Ascending aorta (tissue), 2 donors: ENCODE results near the gene IRGQ. TPM values are rescaled to one million over a fixed set of nuclear protein-coding genes. Genes with fewer than 3 reads are reported as not detected.

Experiments
- DNase-seq, 2 donors: peaks; one replicate each; pipeline ENCODE4 v3.0.0-alpha.2; 2019; ENCODE audit warnings: low spot score in 2 of 2
- H3K27ac ChIP-seq, 2 donors: fragments of 200-600 bp; sonication (generic); one replicate each; pipeline ENCODE4 v1.5.1; 2016 to 2017; ENCODE audit warnings: mild to moderate bottlenecking in 1 of 2
- H3K27me3 ChIP-seq: fragments of 200-600 bp; sonication (generic); one replicate; pipeline ENCODE4 v1.5.1; 2017
- H3K36me3 ChIP-seq, 2 donors: fragments of 200-600 bp; sonication (generic); one replicate each; pipeline ENCODE4 v1.5.1; 2016
- H3K4me1 ChIP-seq, 2 donors: fragments of 200-600 bp; sonication (generic); one replicate each; pipeline ENCODE4 v1.5.1; 2016 to 2017; ENCODE audit warnings: mild to moderate bottlenecking in 1 of 2
- H3K4me3 ChIP-seq, 2 donors: fragments of 200-600 bp; sonication (generic); one replicate each; pipeline ENCODE4 v1.5.1; 2016 to 2017; ENCODE audit warnings: mild to moderate bottlenecking in 1 of 2
- H3K9me3 ChIP-seq, 2 donors: fragments of 200-600 bp; sonication (generic); one replicate each; pipeline ENCODE4 v1.5.1; 2016
- CTCF ChIP-seq, 3 experiments: fragments of 200-600 bp in 2 of 3; fragments of 450-650 bp in 1 of 3; sonication (generic) in 2 of 3; IDR thresholded peaks; one replicate each; pipeline ENCODE4 v1.5.1; 2016 to 2019; ENCODE audit warnings: antibody characterized with exemption in 3 of 3, mild to moderate bottlenecking in 1 of 3, moderate library complexity in 1 of 3
- intact Hi-C: fragments of 100-400 bp; cut with DNase I; formaldehyde crosslinking; loops from one replicate; pipeline ENCODE4 v1.15.1; 2023
- total RNA-seq: library from RNA; depleted of rRNA; stranded (reverse); fragments of >200 nt; gene quantifications from one replicate; pipeline ENCODE4 v1.1.0, GENCODE V29; 2016

Gene IRGQ
- total RNA-seq, 1 donor from 2014 or later, result 17.2 TPM

GRCh38 chr19:43586346-43586745 is 9.6 kb downstream of the IRGQ start:
- no peak for TF ChIP-seq CTCF (IDR thresholded peaks at IDR 0.05)
- H3K36me3 ChIP-seq, result peaks cover 6 to 14% of the 10 kb centered on the region in 2 donors
- no peak overlapping the region for H3K4me3 ChIP-seq
- peaks cover 2 to 3% of the 10 kb centered on the region in 2 donors for H3K4me1 ChIP-seq
- intact Hi-C loops, result no loop called here
- no peak for DNase-seq
- no peak overlapping the region for H3K27ac ChIP-seq
- H3K9me3 ChIP-seq, result no peaks in the 10 kb centered on the region
- no peaks in the 10 kb centered on the region for H3K27me3 ChIP-seq

- Histone ChIP-seq H3K27ac (no peak overlapping the region), H3K36me3 (peaks cover 0 to 2% of the 10 kb centered on the region in 2 donors), H3K4me1 (peaks cover 6% of the 10 kb centered on the region in 2 donors), H3K27me3 (no peaks in the 10 kb centered on the region), H3K9me3 (no peaks in the 10 kb centered on the region), H3K4me3 (no peak overlapping the region)
- no peak for TF ChIP-seq CTCF (IDR thresholded peaks at IDR 0.05)
- DNase-seq, result no peak
- intact Hi-C loops, result no loop called here
Measured at GRCh38 chr19:43584484-43584883, 11.4 kb downstream of the IRGQ start.

- H3K4me3 ChIP-seq, result no peak overlapping the region
- H3K27ac ChIP-seq, result no peak overlapping the region
- no peaks in the 10 kb centered on the region for H3K9me3 ChIP-seq
- no peaks in the 10 kb centered on the region for H3K36me3 ChIP-seq
- TF ChIP-seq CTCF (IDR thresholded peaks at IDR 0.05), result no peak
- peaks cover 6% of the 10 kb centered on the region in 2 donors for H3K4me1 ChIP-seq
- H3K27me3 ChIP-seq, result no peaks in the 10 kb centered on the region
- DNase-seq, result no peak
- intact Hi-C loops, result no loop called here
Measured at GRCh38 chr19:43582495-43582894, 13.4 kb downstream of the IRGQ start.

GRCh38 chr19:43581467-43581866 is 14.5 kb downstream of the IRGQ start:
- Histone ChIP-seq H3K4me3 (peak overlapping the region in 1 of 2 donors; percentile 61), H3K27ac (peak overlapping the region; percentile 16 to 57)

GRCh38 chr19:43578787-43579186 is 17.1 kb downstream of the IRGQ start:
- DNase-seq, result no peak
- Histone ChIP-seq H3K27me3 (no peaks in the 10 kb centered on the region), H3K27ac (no peak overlapping the region), H3K36me3 (no peaks in the 10 kb centered on the region), H3K9me3 (no peaks in the 10 kb centered on the region), H3K4me1 (peaks cover 14 to 16% of the 10 kb centered on the region in 2 donors), H3K4me3 (no peak overlapping the region)
- intact Hi-C loops, result no loop called here
- TF ChIP-seq CTCF (IDR thresholded peaks at IDR 0.05), result no peak

More at GRCh38 chr19:43581467-43581866, 14.5 kb downstream of the IRGQ start:
- Histone ChIP-seq H3K4me1 (peaks cover 6% of the 10 kb centered on the region in 2 donors), H3K36me3 (no peaks in the 10 kb centered on the region), H3K27me3 (no peaks in the 10 kb centered on the region), H3K9me3 (no peaks in the 10 kb centered on the region)
- TF ChIP-seq CTCF (IDR thresholded peaks at IDR 0.05), result no peak
- intact Hi-C loops, result no loop called here
- no peak for DNase-seq
